Measurements from ENCODE around the gene TNS3. TPM values are rescaled to one million over a fixed set of nuclear protein-coding genes. Genes with fewer than 3 reads are reported as not detected.

Gene TNS3
- total and polyA plus RNA-seq, 9 of the 15 experiments (the other 6 are each of a cell fraction or from before 2014, with no cell fraction given): 0.20 TPM; not detected in 8

DNA sequence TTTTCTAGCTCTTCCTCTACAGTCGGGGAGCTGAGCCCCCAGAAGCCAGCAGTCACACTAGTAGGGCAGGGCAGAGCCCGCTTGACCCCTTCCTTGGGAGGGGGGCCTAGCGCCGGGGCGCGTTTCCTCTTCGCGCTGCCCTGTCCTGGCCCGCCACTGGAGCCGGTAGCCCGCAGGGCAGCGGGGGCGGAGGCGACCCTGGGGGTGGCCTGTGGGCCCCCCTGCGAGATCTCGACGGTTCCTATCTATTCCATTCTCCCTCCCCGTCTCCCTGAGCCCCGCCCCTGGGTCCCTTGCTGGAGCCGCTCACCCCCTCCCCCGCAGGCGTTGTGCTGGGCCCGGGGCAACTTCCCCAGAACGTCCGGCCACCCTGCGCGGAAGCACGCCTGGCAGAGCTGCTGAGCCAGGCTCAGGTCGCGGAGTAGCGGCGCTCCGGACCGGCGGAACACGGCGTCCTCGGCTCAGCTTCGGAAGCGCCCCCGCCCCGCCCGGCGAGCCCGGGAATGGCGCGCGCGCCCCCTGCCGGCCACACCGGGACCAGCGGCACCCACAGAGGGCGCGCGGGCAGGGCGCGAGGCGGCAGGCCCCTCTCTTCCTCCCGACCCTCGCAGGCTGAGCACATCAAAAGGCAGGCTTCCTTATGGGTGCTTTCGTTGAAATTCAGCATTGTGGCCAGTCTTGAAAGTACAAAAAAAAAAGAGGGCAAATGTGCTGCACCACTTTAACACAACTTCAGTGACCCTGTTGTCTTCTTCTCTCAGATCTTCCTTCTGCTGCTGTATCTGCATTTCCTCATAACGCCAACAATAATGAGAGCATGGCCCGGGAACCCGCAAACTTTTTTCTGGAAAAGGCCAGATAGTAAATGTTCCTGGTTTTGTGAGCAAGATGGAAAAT lies 327.6 kb downstream of the TNS3 start (continued):
- TF ChIP-seq, protein P1, sequence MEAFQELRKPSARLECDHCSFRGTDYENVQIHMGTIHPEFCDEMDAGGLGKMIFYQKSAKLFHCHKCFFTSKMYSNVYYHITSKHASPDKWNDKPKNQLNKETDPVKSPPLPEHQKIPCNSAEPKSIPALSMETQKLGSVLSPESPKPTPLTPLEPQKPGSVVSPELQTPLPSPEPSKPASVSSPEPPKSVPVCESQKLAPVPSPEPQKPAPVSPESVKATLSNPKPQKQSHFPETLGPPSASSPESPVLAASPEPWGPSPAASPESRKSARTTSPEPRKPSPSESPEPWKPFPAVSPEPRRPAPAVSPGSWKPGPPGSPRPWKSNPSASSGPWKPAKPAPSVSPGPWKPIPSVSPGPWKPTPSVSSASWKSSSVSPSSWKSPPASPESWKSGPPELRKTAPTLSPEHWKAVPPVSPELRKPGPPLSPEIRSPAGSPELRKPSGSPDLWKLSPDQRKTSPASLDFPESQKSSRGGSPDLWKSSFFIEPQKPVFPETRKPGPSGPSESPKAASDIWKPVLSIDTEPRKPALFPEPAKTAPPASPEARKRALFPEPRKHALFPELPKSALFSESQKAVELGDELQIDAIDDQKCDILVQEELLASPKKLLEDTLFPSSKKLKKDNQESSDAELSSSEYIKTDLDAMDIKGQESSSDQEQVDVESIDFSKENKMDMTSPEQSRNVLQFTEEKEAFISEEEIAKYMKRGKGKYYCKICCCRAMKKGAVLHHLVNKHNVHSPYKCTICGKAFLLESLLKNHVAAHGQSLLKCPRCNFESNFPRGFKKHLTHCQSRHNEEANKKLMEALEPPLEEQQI (IDR thresholded peaks at IDR 0.05): no peak
- no peak for TF ChIP-seq PHF21A (IDR thresholded peaks at IDR 0.05; ENCODE audit: borderline replicate concordance, low read depth)
- TF ChIP-seq HDGF (IDR thresholded peaks at IDR 0.05): no peak
- no peak for TF ChIP-seq ZNF717 (CRISPR knock-in tag; IDR thresholded peaks at IDR 0.05)
- TF ChIP-seq MXI1 (IDR thresholded peaks at IDR 0.05; ENCODE audit: low read depth, low read length): no peak
- TF ChIP-seq ZNF551 (CRISPR knock-in tag; IDR thresholded peaks at IDR 0.05): no peak
- TF ChIP-seq, protein P2, sequence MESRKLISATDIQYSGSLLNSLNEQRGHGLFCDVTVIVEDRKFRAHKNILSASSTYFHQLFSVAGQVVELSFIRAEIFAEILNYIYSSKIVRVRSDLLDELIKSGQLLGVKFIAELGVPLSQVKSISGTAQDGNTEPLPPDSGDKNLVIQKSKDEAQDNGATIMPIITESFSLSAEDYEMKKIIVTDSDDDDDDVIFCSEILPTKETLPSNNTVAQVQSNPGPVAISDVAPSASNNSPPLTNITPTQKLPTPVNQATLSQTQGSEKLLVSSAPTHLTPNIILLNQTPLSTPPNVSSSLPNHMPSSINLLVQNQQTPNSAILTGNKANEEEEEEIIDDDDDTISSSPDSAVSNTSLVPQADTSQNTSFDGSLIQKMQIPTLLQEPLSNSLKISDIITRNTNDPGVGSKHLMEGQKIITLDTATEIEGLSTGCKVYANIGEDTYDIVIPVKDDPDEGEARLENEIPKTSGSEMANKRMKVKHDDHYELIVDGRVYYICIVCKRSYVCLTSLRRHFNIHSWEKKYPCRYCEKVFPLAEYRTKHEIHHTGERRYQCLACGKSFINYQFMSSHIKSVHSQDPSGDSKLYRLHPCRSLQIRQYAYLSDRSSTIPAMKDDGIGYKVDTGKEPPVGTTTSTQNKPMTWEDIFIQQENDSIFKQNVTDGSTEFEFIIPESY (CRISPR knock-in tag; IDR thresholded peaks at IDR 0.05): no peak
- TF ChIP-seq ZFPM2 (CRISPR knock-in tag; IDR thresholded peaks at IDR 0.05): no peak
- no peak for TF ChIP-seq POU5F1 (IDR thresholded peaks at IDR 0.05; ENCODE audit: borderline replicate concordance, low read depth, low read length, partially characterized antibody)
- TF ChIP-seq, protein P3, sequence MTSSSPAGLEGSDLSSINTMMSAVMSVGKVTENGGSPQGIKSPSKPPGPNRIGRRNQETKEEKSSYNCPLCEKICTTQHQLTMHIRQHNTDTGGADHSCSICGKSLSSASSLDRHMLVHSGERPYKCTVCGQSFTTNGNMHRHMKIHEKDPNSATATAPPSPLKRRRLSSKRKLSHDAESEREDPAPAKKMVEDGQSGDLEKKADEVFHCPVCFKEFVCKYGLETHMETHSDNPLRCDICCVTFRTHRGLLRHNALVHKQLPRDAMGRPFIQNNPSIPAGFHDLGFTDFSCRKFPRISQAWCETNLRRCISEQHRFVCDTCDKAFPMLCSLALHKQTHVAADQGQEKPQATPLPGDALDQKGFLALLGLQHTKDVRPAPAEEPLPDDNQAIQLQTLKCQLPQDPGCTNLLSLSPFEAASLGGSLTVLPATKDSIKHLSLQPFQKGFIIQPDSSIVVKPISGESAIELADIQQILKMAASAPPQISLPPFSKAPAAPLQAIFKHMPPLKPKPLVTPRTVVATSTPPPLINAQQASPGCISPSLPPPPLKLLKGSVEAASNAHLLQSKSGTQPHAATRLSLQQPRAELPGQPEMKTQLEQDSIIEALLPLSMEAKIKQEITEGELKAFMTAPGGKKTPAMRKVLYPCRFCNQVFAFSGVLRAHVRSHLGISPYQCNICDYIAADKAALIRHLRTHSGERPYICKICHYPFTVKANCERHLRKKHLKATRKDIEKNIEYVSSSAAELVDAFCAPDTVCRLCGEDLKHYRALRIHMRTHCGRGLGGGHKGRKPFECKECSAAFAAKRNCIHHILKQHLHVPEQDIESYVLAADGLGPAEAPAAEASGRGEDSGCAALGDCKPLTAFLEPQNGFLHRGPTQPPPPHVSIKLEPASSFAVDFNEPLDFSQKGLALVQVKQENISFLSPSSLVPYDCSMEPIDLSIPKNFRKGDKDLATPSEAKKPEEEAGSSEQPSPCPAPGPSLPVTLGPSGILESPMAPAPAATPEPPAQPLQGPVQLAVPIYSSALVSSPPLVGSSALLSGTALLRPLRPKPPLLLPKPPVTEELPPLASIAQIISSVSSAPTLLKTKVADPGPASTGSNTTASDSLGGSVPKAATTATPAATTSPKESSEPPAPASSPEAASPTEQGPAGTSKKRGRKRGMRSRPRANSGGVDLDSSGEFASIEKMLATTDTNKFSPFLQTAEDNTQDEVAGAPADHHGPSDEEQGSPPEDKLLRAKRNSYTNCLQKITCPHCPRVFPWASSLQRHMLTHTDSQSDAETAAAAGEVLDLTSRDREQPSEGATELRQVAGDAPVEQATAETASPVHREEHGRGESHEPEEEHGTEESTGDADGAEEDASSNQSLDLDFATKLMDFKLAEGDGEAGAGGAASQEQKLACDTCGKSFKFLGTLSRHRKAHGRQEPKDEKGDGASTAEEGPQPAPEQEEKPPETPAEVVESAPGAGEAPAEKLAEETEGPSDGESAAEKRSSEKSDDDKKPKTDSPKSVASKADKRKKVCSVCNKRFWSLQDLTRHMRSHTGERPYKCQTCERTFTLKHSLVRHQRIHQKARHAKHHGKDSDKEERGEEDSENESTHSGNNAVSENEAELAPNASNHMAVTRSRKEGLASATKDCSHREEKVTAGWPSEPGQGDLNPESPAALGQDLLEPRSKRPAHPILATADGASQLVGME (CRISPR knock-in tag; IDR thresholded peaks at IDR 0.05): no peak
- TF ChIP-seq SAP30 (IDR thresholded peaks at IDR 0.05; ENCODE audit: borderline replicate concordance, insufficient read depth, low read depth, low read length, poor library complexity, severe bottlenecking): no peak
- TF ChIP-seq, protein P4, sequence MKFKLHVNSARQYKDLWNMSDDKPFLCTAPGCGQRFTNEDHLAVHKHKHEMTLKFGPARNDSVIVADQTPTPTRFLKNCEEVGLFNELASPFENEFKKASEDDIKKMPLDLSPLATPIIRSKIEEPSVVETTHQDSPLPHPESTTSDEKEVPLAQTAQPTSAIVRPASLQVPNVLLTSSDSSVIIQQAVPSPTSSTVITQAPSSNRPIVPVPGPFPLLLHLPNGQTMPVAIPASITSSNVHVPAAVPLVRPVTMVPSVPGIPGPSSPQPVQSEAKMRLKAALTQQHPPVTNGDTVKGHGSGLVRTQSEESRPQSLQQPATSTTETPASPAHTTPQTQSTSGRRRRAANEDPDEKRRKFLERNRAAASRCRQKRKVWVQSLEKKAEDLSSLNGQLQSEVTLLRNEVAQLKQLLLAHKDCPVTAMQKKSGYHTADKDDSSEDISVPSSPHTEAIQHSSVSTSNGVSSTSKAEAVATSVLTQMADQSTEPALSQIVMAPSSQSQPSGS (CRISPR knock-in tag; IDR thresholded peaks at IDR 0.05): no peak
- TF ChIP-seq LARP7 (IDR thresholded peaks at IDR 0.05): no peak
- no peak for TF ChIP-seq TCF3 (CRISPR knock-in tag; IDR thresholded peaks at IDR 0.05)
- no peak for TF ChIP-seq BRD9 (IDR thresholded peaks at IDR 0.05; ENCODE audit: low read depth, partially characterized antibody)
- TF ChIP-seq ZNF766 (CRISPR knock-in tag; conservative IDR thresholded peaks at IDR 0.05): no peak
